ENCODE measurements around the gene AKAP11. TPM values are rescaled to one million over a fixed set of nuclear protein-coding genes. Genes with fewer than 3 reads are reported as not detected.

The AKAP11 gene
- total and polyA plus RNA-seq, 9 of the 15 experiments (the other 6 are each of a cell fraction or from before 2014, with no cell fraction given): 2.2 to 31.3 (median 10.9) TPM

DNA sequence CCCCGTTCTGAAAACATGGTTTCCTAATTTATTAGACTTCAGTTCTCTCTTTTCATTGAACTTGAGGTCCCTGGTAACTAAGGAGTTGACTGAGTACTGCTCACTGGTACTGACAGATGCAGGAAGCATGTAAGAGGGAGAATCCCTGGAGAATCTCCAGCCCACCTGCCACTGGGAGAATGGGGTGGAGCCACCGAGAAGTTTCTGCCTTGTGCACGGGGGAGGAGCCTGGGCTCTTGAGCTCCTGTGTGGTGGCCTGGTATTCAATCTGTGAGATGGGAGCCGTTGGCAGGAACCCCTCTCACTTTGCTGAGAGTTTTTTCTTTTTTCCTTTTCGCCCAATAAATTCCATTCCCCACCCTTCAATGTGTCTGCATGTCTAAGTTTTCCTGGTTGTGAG is 13.2 kb upstream of the AKAP11 start:
- H3K9ac ChIP-seq (ENCODE audit: insufficient read depth in 1 of 2, low read depth in 2 of 2, low read length in 2 of 2): peak overlapping the region in 1 of 2 experiments; percentile 43; a peak in 1 of 4 replicates
- CTCF ChIA-PET (ENCODE audit: low intra/inter-chr PET ratio): no interaction called here
- H2AFZ ChIP-seq (ENCODE audit: low read depth, low read length): peak overlapping the region; percentile 85
- BruUV-seq (replicated peaks): no TSS peak
- H3K9me3 ChIP-seq (replicated peaks; ENCODE audit: control insufficient read depth, insufficient read depth, low read depth, low read length): peaks cover 25% of the 10 kb centered on the region
- peaks cover 3 to 26% of the 10 kb centered on the region in 2 experiments; a peak in 3 of 5 replicates for H3K4me1 ChIP-seq (replicated peaks in 1 of 2; ENCODE audit: control insufficient read depth in 2 of 2, insufficient read depth in 2 of 2, low read length in 2 of 2)
- FAIRE-seq (peak; percentile 69), DNase-seq (ENCODE audit: extremely low read depth in 1 of 4, low spot score in 3 of 4) (peak; percentile 13 to 60 (median 25)), ATAC-seq (peak; percentile 88)
- H3K9me1 ChIP-seq (ENCODE audit: control insufficient read depth, insufficient read depth, low read length): no peaks in the 10 kb centered on the region
- in situ Hi-C loops (cut with MboI): no loop called here
- intact Hi-C loops (cut with micrococcal nuclease): no loop called here
- H3K27me3 ChIP-seq (ENCODE audit: control insufficient read depth in 2 of 2, insufficient read depth in 2 of 2, low read length in 2 of 2): no peaks in the 10 kb centered on the region
- H3K4me2 ChIP-seq (ENCODE audit: insufficient read depth, low read length): peak overlapping the region; percentile 42; the same call in 1 of the 2 replicates
- 33% methylated on average over 5 of the region's 5 CpGs for WGBS (ENCODE audit: insufficient coverage, low coverage, missing lambda C conversion rate)
- H3K36me3 ChIP-seq (ENCODE audit: control insufficient read depth, insufficient read depth, low read length): peaks cover 4% of the 10 kb centered on the region; the same call in 2 of the 3 replicates
- H3K79me2 ChIP-seq (ENCODE audit: control insufficient read depth, insufficient read depth, low read length): no peaks in the 10 kb centered on the region
- no peak overlapping the region for H3K4me3 ChIP-seq
- no peaks in the 10 kb centered on the region for H4K20me1 ChIP-seq (replicated peaks; ENCODE audit: control insufficient read depth, insufficient read depth, low read length)
- POLR2A ChIA-PET: interaction anchor here (0.7 kb wide), 1 partner anchor 123 kb away, joined by 3 read pairs; no protein-coding TSS in a partner anchor
- H3K27ac ChIP-seq (ENCODE audit: extremely low read depth, low read depth, low read length): peak overlapping the region; percentile 78
- TF ChIP-seq, protein P1, sequence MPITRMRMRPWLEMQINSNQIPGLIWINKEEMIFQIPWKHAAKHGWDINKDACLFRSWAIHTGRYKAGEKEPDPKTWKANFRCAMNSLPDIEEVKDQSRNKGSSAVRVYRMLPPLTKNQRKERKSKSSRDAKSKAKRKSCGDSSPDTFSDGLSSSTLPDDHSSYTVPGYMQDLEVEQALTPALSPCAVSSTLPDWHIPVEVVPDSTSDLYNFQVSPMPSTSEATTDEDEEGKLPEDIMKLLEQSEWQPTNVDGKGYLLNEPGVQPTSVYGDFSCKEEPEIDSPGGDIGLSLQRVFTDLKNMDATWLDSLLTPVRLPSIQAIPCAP (CRISPR knock-in tag; IDR thresholded peaks at IDR 0.05; ENCODE audit: borderline replicate concordance): no peak
- TF ChIP-seq HDAC8 (tag; IDR thresholded peaks at IDR 0.05) (no peak), YY1 (IDR thresholded peaks at IDR 0.05; ENCODE audit: borderline replicate concordance in 1 of 3, control insufficient read depth in 1 of 3, extremely low read depth in 1 of 3, insufficient read depth in 3 of 3, insufficient read length in 1 of 3, insufficient replicate concordance in 2 of 3, low read depth in 1 of 3, low read length in 2 of 3) (no peak), ILK (tag; IDR thresholded peaks at IDR 0.05; ENCODE audit: borderline replicate concordance, low read depth) (no peak), ZBTB17 (CRISPR knock-in tag; IDR thresholded peaks at IDR 0.05) (no peak), HNRNPL (IDR thresholded peaks at IDR 0.05; ENCODE audit: low read depth, low read length) (no peak), HMG20A (CRISPR knock-in tag; conservative IDR thresholded peaks at IDR 0.05) (no peak), STAG1 (CRISPR knock-in tag; IDR thresholded peaks at IDR 0.05; ENCODE audit: borderline replicate concordance) (no peak), ZNF668 (CRISPR knock-in tag; IDR thresholded peaks at IDR 0.05) (no peak), PHB2 (IDR thresholded peaks at IDR 0.05; ENCODE audit: low read depth) (no peak)
- TF ChIP-seq, protein P2, sequence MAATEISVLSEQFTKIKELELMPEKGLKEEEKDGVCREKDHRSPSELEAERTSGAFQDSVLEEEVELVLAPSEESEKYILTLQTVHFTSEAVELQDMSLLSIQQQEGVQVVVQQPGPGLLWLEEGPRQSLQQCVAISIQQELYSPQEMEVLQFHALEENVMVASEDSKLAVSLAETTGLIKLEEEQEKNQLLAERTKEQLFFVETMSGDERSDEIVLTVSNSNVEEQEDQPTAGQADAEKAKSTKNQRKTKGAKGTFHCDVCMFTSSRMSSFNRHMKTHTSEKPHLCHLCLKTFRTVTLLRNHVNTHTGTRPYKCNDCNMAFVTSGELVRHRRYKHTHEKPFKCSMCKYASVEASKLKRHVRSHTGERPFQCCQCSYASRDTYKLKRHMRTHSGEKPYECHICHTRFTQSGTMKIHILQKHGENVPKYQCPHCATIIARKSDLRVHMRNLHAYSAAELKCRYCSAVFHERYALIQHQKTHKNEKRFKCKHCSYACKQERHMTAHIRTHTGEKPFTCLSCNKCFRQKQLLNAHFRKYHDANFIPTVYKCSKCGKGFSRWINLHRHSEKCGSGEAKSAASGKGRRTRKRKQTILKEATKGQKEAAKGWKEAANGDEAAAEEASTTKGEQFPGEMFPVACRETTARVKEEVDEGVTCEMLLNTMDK (IDR thresholded peaks at IDR 0.05; ENCODE audit: borderline replicate concordance, insufficient read depth, low read depth, low read length, poor library complexity, severe bottlenecking): no peak
- TF ChIP-seq, protein P3, sequence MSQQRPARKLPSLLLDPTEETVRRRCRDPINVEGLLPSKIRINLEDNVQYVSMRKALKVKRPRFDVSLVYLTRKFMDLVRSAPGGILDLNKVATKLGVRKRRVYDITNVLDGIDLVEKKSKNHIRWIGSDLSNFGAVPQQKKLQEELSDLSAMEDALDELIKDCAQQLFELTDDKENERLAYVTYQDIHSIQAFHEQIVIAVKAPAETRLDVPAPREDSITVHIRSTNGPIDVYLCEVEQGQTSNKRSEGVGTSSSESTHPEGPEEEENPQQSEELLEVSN (IDR thresholded peaks at IDR 0.05; ENCODE audit: borderline replicate concordance in 1 of 2, extremely low read depth in 1 of 2, insufficient read depth in 1 of 2, insufficient read length in 1 of 2, low read depth in 1 of 2, low read length in 1 of 2, poor library complexity in 1 of 2, severe bottlenecking in 1 of 2): no peak
- TF ChIP-seq, protein P4, sequence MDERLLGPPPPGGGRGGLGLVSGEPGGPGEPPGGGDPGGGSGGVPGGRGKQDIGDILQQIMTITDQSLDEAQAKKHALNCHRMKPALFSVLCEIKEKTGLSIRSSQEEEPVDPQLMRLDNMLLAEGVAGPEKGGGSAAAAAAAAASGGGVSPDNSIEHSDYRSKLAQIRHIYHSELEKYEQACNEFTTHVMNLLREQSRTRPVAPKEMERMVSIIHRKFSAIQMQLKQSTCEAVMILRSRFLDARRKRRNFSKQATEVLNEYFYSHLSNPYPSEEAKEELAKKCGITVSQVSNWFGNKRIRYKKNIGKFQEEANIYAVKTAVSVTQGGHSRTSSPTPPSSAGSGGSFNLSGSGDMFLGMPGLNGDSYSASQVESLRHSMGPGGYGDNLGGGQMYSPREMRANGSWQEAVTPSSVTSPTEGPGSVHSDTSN (CRISPR knock-in tag; IDR thresholded peaks at IDR 0.05; ENCODE audit: low read depth): no peak
- TF ChIP-seq, protein P4 (tag; conservative IDR thresholded peaks at IDR 0.05; ENCODE audit: low read depth): no peak

All from K562 (cell line).